Measurements from ENCODE around the gene IFNA5. TPM values are rescaled to one million over a fixed set of nuclear protein-coding genes. Genes with fewer than 3 reads are reported as not detected.

IFNA5 gene
- total and polyA plus RNA-seq, 2 of the 4 experiments (the other 2 are of a cell fraction) = not detected

GRCh38 chr9:21331676-21332402 lies 26.7 kb upstream of the IFNA5 start (continued):
- TF ChIP-seq BHLHE40 (IDR thresholded peaks at IDR 0.05; ENCODE audit: low read depth, low read length) = no peak

- Histone ChIP-seq H3K4me3 (ENCODE audit: insufficient read depth, low read depth, low read length) (no peak overlapping the region), H3K23ac (ENCODE audit: low read depth, low read length) (no peak overlapping the region), H3K4ac (ENCODE audit: low read depth, low read length) (no peak overlapping the region), H3K9me3 (ENCODE audit: control insufficient read depth, insufficient read depth, low read length) (no peaks in the 10 kb centered on the region), H2BK15ac (ENCODE audit: low read depth, low read length) (no peak overlapping the region), H2BK120ac (ENCODE audit: low read depth, low read length) (no peak overlapping the region), H3K79me1 (ENCODE audit: low read depth in 1 of 2, low read length in 2 of 2) (peaks cover 12 to 22% of the 10 kb centered on the region in 2 experiments; a peak in 3 of 4 replicates), H2BK5ac (ENCODE audit: low read depth, low read length, poor library complexity, severe bottlenecking) (no peak overlapping the region), H3K27ac (ENCODE audit: insufficient read depth, low read length) (no peak overlapping the region), H3K36me3 (ENCODE audit: control insufficient read depth, insufficient read depth, low read length) (peaks cover 17% of the 10 kb centered on the region), H3K18ac (ENCODE audit: low read depth, low read length) (no peak overlapping the region), H3K4me1 (ENCODE audit: control insufficient read depth, insufficient read depth, low read length) (0 out of 2 replicates have a peak, but pooled peaks cover under 1% of the 10 kb centered on the region), H3K9me1 (ENCODE audit: insufficient read depth, low read length) (peaks cover under 1% of the 10 kb centered on the region; the same call in 1 of the 2 replicates), H4K91ac (ENCODE audit: insufficient read depth, low read depth, low read length) (no peak overlapping the region), H2BK20ac (ENCODE audit: low read depth, low read length) (no peak overlapping the region), H3K14ac (replicated peaks; ENCODE audit: low read depth, low read length) (no peak overlapping the region), H4K5ac (ENCODE audit: low read depth, low read length) (no peak overlapping the region), H3K9ac (ENCODE audit: low read depth, low read length) (no peak overlapping the region), H3K27me3 (ENCODE audit: control insufficient read depth, insufficient read depth, low read length) (no peaks in the 10 kb centered on the region), H3K4me2 (ENCODE audit: low read depth, low read length) (no peak overlapping the region), H2AFZ (replicated peaks; ENCODE audit: low read length, poor library complexity) (no peak overlapping the region), H4K8ac (ENCODE audit: low read depth in 2 of 2, low read length in 2 of 2) (no peak overlapping the region), H2AK5ac (ENCODE audit: low read depth, low read length) (no peak overlapping the region), H3K56ac (ENCODE audit: extremely low read depth, insufficient read depth, low read length) (no peak overlapping the region), H4K20me1 (ENCODE audit: insufficient read depth, low read length) (peaks cover 36% of the 10 kb centered on the region), H2AK9ac (replicated peaks; ENCODE audit: low read depth, low read length, poor library complexity) (no peak overlapping the region)
- peak; percentile 78 for ATAC-seq (ENCODE audit: low read depth)
- BruUV-seq (replicated peaks) = no TSS peak
- POLR2A ChIA-PET (ENCODE audit: unreplicated experiment) = interaction anchor here (0.6 kb wide), 1 partner anchor 656 kb away, joined by 5 read pairs; no protein-coding TSS in a partner anchor
- intact Hi-C loops (cut with micrococcal nuclease) = loop anchor here (2.0 to 10.0 kb wide), 4 partner anchors 70 to 918 kb away; no protein-coding TSS in a partner anchor
- peak; percentile 44 for DNase-seq
- dilution Hi-C loops (cut with HindIII; ENCODE audit: low sequenced_read_pairs, unreplicated experiment) = no loop called here
- CTCF ChIA-PET = interaction anchor here (0.6 to 1.3 kb wide), 7 partner anchors 8 to 129 kb away, joined by 3 to 11 read pairs (median 4); partner anchors contain the start of gene KLHL9
- TF ChIP-seq RFX5 (IDR thresholded peaks at IDR 0.05; ENCODE audit: low read depth, low read length) = no peak
- peak; percentile 72 for TF ChIP-seq CTCF (conservative IDR thresholded peaks at IDR 0.05; ENCODE audit: low read depth, low read length)
- TF ChIP-seq SMC3 (IDR thresholded peaks at IDR 0.05; ENCODE audit: low read depth, low read length) = peak; percentile 47
- peak; percentile 83 for TF ChIP-seq RAD21 (IDR thresholded peaks at IDR 0.05; ENCODE audit: low read length)
- no CpG with 5 or more reads among the region's 2 CpGs for WGBS, 2 experiments (ENCODE audit: extremely low coverage in 2 of 2, insufficient read length in 1 of 2)
- in situ Hi-C loops (cut with MboI; ENCODE audit: low sequenced_read_pairs) = loop anchor here (25.0 kb wide), 2 partner anchors 336 to 686 kb away; partner anchors contain the start of gene CDKN2B
These were observed 21.5 kb upstream of the IFNA5 start for GRCh38 chr9:21326526-21327139.

All from IMR-90 (cell line).